ENCODE data around the gene CCDC9. TPM values are rescaled to one million over a fixed set of nuclear protein-coding genes. Genes with fewer than 3 reads are reported as not detected.
"Not testable (repeated sequence)": the region's sequence is repeated elsewhere in the genome, so short reads cannot be mapped to it uniquely, and the experiment has no call there.

CCDC9 gene
- total RNA-seq, 1 donor from 2014 or later, result 21.6 TPM

DNA sequence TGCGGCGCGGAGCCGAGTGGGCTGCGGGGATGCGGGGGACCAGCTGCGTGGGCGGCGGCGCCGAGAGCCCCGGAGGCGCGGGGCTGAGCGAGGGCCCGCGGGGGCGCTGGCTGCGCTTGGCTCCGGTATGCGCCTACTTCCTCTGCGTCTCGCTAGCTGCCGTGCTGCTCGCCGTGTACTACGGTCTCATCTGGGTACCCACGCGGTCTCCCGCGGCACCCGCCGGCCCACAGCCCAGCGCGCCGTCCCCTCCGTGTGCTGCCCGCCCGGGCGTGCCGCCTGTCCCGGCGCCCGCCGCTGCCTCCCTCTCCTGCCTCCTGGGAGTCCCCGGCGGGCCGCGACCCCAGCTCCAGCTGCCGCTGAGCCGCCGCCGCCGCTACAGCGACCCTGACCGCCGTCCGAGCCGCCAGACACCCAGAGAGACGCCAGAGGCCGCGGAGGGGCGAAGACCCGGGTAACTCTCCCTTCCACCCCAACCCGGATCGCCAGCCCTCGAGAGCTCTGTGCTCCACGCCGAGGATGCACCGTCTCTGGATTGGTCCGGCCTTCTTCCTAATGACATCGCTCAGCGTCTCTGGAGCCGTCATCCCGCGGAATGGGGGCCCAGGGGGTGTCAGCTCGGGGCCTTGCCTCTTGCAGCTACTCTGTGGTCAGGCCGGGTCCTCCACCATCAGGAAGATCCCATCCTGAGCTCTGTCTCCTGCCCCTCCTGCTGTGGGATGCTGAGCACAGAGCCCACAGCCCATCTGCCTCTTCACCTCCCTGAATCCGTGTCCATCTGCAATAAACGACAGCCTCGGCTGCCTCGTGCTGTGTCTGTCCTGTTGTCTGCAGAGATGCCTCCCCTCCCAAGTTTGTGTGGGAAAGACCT lies 18.8 kb downstream of the CCDC9 start:
- H3K27me3 ChIP-seq (ENCODE audit: low read depth), result no peaks in the 10 kb centered on the region
- TF ChIP-seq CTCF (IDR thresholded peaks at IDR 0.05; ENCODE audit: borderline replicate concordance), result no peak
- H3K4me3 ChIP-seq, result peak overlapping the region; percentile 82
- no peaks in the 10 kb centered on the region for H3K9me3 ChIP-seq (replicated peaks)
- intact Hi-C loops (cut with micrococcal nuclease), result no loop called here
- H3K36me3 ChIP-seq, result peaks cover 14% of the 10 kb centered on the region
- H3K4me1 ChIP-seq, result peaks cover 60% of the 10 kb centered on the region
- peak; percentile 22 for DNase-seq
- peak overlapping the region; percentile 98 for H3K27ac ChIP-seq (replicated peaks)

GRCh38 chr19:47275791-47276461 lies 19.6 kb downstream of the CCDC9 start:
- peaks cover 6% of the 10 kb centered on the region for H3K36me3 ChIP-seq
- no peaks in the 10 kb centered on the region for H3K9me3 ChIP-seq (replicated peaks)
- H3K27me3 ChIP-seq (ENCODE audit: low read depth), result no peaks in the 10 kb centered on the region
- DNase-seq, result peak; percentile 65
- H3K4me1 ChIP-seq, result peaks cover 60% of the 10 kb centered on the region
- H3K27ac ChIP-seq (replicated peaks), result peak overlapping the region; percentile 98
- peak overlapping the region; percentile 82 for H3K4me3 ChIP-seq
- TF ChIP-seq CTCF (IDR thresholded peaks at IDR 0.05; ENCODE audit: borderline replicate concordance), result no peak
- intact Hi-C loops (cut with micrococcal nuclease), result no loop called here

- H3K9me3 ChIP-seq (replicated peaks); H3K27me3 ChIP-seq (ENCODE audit: low read depth); H3K36me3 ChIP-seq; DNase-seq; intact Hi-C loops (cut with micrococcal nuclease): not testable (repeated sequence)
- Histone ChIP-seq H3K4me1 (peaks cover 60% of the 10 kb centered on the region), H3K4me3 (peak overlapping the region; percentile 17), H3K27ac (replicated peaks) (peak overlapping the region; percentile 98)
Observed at GRCh38 chr19:47276513-47276912, 20.2 kb downstream of the CCDC9 start.

DNA sequence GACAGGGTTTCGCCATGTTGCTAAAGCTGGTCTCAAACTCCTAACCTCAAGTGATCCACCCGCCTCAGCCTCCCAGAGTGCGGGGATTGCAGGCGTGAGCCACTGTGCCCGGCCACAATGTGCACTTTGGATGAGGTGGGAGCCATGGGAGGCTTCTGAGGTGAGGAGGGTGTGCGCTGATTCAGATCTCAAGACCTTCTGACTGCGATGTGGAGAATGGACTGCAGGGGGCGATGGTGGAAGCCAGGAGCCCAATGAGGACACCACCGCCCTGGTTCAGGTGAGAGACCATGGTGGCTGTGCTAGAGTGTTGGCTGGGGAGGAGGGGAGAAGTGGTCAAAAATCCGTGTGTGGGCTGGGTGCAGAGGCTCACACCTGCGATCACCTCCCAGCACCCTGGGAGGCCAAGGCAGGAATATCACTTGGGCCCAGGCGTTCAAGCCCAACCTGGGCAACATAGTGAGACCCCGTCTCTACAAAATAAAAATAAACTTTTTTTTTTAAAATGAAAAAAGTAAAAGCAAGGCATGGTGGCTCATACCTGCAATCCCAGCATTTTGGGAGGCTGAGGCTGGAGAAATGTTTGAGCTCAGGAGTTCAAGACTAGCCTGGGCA lies 24.0 kb downstream of the CCDC9 start:
- Histone ChIP-seq H3K36me3 (no peaks in the 10 kb centered on the region), H3K9me3 (replicated peaks) (no peaks in the 10 kb centered on the region), H3K27ac (replicated peaks) (no peak overlapping the region), H3K27me3 (ENCODE audit: low read depth) (no peaks in the 10 kb centered on the region), H3K4me1 (peaks cover 43% of the 10 kb centered on the region), H3K4me3 (no peak overlapping the region)
- peak; percentile 42 for TF ChIP-seq CTCF (IDR thresholded peaks at IDR 0.05; ENCODE audit: borderline replicate concordance)
- intact Hi-C loops (cut with micrococcal nuclease), result no loop called here
- no peak for DNase-seq

GRCh38 chr19:47283405-47284059 lies 27.2 kb downstream of the CCDC9 start:
- Histone ChIP-seq H3K27ac (replicated peaks) (no peak overlapping the region), H3K36me3 (no peaks in the 10 kb centered on the region), H3K27me3 (ENCODE audit: low read depth) (no peaks in the 10 kb centered on the region), H3K4me3 (no peak overlapping the region), H3K9me3 (replicated peaks) (no peaks in the 10 kb centered on the region), H3K4me1 (peaks cover 11% of the 10 kb centered on the region)
- no peak for DNase-seq
- TF ChIP-seq CTCF (IDR thresholded peaks at IDR 0.05; ENCODE audit: borderline replicate concordance), result no peak
- intact Hi-C loops (cut with micrococcal nuclease), result no loop called here
